Measurements from ENCODE around the gene ABLIM1.

DNA sequence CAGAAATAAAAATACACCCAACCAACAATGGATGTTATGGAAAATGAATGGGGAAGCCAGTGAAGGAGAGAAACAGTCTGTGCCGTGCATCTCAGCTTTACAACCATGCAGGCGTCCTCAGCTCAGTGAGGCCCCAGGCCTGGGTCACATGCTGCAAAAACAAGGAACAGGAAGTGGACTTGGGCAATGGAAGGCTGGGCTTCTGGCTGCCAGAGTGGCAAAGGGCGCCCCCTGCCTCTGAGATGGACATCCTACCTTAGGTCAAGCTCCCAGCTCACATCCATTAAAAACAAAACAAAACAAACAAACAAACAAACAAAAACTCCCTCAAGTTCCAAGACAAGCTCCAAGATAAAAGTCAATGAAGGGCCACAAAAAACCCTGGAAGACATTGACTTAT is 199.1 kb downstream of the ABLIM1 start:
- no peak for TF ChIP-seq POLR2A (IDR thresholded peaks at IDR 0.05)
- TF ChIP-seq, protein P1, sequence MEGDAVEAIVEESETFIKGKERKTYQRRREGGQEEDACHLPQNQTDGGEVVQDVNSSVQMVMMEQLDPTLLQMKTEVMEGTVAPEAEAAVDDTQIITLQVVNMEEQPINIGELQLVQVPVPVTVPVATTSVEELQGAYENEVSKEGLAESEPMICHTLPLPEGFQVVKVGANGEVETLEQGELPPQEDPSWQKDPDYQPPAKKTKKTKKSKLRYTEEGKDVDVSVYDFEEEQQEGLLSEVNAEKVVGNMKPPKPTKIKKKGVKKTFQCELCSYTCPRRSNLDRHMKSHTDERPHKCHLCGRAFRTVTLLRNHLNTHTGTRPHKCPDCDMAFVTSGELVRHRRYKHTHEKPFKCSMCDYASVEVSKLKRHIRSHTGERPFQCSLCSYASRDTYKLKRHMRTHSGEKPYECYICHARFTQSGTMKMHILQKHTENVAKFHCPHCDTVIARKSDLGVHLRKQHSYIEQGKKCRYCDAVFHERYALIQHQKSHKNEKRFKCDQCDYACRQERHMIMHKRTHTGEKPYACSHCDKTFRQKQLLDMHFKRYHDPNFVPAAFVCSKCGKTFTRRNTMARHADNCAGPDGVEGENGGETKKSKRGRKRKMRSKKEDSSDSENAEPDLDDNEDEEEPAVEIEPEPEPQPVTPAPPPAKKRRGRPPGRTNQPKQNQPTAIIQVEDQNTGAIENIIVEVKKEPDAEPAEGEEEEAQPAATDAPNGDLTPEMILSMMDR (IDR thresholded peaks at IDR 0.05) = peak; percentile 23 to 42 (median 30)
